GM21423 (cell line): ENCODE results near the gene MOGAT1.
"Not testable (repeated sequence)": the region's sequence is repeated elsewhere in the genome, so short reads cannot be mapped to it uniquely, and the experiment has no call there.

Experiments
- ATAC-seq: cut with Tn5 transposase; IDR thresholded peaks from one replicate; pipeline ENCODE4 v1.9.1; 2021; ENCODE audit warnings: mild to moderate bottlenecking, moderate library complexity; ENCODE audit not compliant: unreplicated experiment

The MOGAT1 gene

DNA sequence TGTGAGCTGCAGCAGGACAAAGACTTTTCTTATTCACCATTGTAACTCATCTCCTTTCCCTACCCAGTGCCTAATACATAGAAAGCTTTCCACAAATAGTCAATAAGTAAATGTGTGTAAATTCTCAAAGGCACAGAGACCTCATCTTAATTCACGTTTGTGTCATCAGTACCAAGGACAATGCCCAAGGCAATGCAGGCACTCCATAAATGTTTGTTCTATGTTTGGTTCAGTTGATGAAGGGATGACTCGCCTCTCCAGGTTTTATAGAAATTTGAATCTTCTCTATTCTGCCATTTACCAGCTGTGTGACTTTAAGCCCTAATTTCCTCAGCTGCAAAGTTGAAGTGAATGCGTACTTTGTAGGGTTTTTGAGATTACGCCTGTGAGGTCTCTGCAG lies 2.1 kb upstream of the MOGAT1 start:
- no peak for ATAC-seq

DNA sequence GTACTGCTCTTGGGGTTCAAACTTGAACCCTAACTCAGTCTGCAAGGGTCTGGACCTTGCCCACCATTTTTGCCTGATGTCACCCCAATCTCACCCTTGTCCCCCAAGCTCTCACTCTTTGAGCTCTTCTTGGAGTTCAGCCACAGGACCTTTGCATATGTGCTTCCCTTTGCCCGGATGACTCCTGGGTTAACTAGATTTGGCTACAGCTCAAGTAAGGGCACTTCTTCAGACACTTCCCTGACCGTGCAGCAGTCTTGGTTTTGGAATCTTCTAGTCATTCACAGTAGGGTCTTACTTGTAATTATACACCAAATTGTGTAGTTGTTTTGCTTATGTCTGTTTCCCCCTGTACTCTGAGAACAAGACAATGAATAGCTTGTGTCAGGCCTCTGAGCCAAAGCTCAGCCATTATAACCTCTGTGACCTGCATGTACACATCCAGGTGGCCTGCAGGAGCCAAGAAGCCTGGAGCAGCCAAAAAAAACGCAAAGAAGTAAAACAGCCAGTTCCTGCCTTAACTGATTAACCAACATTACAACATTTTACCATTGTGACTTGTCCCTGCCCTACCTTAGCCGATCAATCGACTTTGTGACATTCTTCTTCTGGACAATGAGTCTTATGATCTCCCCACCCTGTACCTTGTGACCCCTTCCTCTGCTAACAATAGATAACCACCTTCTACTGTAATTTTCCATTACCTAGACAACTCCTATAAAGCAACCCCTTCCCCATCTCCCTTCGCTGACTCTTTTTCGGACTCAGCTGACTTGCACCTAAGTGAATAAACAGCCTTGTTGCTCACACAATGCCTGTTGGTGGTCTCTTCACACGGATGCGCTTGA lies 1.0 kb upstream of the MOGAT1 start:
- no peak for ATAC-seq

DNA sequence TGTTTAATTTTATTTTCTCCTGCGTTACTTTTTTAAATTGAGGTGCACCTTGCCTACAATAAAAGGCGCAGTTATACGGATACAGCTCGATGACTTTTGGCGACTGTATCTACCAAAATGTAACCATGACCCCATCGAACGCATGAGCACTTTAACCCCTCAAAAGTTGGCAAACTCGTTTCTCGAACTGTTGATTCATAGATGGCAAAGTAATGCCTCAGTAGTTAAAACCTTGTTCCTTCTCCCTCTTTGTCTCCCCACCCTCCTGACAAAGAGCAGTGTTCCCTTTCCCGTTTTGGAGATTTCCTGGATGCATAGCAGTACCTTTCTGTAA lies 577 bp downstream of the MOGAT1 start:
- ATAC-seq: no peak

DNA sequence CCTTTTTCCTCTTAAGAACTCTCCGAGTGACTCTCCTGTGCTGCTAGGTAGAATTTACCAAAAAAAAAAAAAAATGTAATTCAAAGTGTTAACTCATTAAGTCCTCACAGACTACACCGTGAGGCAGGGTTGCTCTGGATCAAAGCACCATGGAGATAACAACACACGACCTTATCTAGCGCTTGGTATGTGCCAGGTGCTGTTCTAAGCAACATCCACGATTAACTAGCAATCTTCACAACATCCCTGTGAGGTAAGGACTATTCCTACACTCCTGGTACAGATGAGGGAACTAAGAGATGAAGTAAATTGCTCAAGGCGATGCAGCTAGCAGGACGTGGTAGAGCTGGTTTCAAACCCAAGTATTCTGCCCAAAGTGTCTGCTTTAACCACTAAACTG lies 1.8 kb downstream of the MOGAT1 start:
- ATAC-seq: no peak

DNA sequence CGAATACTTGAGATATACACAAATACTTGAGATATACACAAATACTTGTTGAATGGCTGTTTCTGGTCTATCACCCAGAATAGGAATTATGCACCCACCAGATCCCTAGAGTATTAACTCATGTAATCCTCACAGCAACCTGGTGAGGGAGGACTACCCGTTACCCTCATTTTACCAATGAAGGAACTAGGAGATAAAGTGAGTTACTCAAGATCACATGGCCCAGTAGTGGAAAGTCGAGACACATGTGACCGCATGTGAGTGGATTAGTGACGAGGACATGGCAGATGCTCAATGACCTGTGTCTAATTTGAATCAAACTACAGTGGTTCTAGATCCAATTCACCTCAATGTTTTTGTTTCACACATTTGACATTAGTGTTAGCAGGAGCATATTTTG lies 2.4 kb downstream of the MOGAT1 start:
- no peak for ATAC-seq

DNA sequence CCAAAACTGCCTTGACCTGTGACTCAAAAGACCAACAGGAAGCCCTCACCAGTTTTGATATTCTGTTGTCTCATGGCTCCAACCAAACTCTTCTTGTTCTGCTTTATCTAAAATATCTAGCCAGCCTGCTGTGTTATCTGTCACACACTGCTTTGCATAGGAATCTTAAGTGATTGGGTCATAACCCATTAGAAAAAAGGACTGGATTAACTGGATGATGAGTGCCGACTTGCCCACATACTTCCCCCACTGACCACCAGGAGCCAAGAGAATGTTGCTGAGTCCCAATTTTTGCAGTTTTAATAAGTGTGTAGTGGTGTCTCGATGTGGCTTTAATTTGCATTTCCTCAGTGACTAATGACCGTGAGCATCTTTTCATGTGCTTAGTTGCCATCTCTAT lies 6.5 kb downstream of the MOGAT1 start:
- ATAC-seq: no peak

DNA sequence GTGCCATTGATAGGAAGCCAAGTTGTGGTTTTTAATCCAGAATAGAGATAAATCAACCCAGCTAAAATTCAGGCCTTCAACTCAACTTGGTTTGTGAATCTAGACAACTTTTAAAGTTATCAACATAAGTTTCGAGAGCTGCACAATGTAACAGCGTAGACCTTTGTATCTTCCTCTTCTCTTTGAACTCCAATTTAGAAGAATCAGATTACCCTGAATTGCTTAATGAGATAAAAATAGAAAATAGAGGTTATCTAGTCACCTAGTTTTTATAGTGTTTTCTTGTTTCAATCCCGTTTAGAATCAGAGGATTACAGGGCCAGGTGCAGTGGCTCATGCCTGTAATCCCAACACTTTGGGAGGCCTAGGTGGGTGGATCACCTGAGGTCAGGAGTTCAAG lies 12.3 kb downstream of the MOGAT1 start:
- no peak for ATAC-seq

DNA sequence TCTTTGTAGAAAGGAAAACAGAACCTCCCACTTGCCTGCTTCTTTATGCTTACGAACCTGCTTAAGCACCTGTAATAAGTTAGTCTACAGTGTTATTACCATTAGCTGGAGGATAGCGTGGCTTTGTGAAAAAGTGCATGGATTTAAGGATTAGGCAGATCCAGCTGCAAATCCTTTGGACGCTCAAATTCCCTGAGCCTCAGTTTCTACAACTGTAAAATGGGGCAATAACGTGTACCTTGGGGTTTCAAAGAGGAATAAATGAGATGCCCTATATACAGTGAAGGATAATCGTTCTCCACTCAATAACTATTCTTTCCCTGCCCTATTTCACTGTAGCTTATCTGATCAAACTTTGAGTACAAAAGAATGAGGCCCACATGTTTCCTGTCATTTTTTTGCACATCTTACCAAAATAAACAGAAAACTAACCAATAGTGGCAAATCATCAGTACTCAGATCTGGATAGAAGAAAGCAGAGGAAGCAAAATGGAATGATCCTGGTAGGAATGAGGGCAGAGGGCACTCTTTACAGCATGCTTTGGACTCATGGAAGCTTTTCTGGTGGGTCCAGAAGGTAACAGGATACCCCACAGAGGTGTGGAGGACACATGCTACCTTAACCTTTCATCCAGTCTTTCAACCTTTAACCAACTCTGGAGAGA lies 14.8 kb downstream of the MOGAT1 start:
- ATAC-seq: no peak

DNA sequence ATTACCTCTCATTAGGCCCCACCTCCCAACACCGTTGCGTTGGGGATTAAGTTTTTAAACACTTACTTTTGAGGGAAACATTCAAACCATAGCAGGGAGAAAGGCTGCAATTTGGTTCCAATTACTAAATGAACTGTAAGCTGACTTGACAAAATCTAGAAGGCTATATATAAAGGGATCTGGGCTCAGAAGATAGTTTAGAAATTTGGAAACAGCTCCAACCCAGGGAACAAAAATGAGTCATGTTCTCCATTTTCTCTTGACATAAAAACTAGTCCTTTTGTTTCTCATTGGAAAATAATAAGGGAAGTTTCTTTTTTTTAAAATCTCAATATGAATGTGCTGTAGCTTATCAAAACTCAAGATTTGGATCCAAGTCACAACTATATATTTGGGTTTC lies 17.5 kb downstream of the MOGAT1 start:
- ATAC-seq: no peak

DNA sequence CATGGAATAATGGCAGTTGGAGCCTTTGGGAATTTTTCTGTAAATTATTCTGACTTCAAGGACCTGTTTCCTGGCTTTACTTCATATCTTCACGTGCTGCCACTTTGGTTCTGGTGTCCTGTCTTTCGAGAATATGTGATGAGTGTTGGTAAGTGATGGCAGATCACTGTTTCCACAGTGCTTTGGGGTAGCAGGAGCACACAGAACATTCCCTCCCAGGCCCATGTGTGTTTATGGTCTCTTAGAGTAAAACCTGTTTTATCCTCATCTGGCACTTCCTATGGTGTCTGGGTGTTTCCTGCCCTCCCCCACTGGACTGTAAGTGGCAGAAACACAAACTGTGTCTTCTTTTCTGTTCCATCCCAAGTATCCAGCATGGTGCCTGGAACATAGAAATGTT lies 17.9 kb downstream of the MOGAT1 start:
- no peak for ATAC-seq

DNA sequence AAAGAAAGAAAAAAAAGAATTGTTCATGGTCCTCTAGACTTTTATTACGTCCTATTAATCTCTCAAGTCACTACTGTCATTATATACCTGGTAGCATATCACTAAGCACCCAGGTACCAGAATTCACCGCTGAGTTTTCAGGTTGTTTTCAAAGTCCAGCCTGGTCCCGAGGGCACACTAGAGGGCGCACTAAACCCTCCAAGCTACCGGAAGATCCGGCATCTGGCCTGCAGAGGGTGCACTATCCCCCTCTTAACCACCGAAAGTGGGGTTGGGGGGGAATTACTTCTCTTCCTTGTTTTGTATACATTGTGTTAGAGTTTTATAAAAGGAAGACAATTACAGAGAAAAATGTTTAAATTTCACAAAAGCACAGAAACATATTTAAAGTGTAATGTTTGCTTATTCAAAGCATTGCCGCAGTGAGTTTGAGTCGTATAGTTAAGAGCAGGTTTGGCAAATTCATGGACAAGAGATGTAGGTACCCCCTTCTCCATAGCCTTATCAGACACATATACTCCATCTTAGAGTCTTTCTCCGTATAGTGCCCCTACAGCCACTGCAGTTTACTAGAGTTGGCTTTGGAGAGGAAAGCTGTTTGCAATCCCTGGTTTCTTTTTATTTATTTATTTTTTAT lies 19.2 kb downstream of the MOGAT1 start:
- ATAC-seq: peak; percentile 98

DNA sequence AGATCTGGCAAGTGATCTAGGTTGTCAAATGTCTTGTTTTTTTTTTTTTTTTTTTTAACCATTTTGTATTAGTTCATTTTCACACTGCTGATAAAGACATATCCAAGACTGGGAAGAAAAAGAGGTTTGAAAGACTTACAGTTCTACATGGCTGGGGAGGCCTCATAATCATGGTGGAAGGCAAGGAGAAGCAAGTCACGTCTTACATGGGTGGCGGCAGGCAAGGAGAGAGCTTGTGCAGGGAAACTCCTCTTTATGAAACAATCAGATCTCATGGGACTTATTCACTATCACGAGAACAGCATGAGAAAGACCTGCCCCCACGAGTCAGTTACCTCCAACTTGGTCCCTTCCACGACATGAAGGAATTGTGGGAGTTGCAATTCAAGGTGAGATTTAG lies 22.0 kb downstream of the MOGAT1 start:
- not testable (repeated sequence) for ATAC-seq

DNA sequence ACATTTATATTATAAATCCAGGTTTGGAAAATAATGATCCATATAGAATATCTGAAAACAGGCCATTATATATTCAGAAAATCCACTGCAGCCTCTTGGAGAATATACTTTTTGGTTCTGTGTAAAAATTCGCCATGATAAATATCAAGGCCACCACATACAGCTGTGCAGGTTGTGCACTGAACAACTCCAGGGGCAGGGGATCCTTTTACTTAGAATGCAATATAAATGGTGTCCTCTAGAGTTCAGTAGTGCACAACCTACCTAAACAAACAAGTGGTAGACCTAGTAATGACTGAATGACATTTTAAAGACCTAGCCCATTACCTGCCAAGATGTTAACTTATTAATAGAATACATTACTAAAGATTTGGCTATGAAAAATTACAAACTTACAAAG lies 22.4 kb downstream of the MOGAT1 start:
- ATAC-seq: no peak

DNA sequence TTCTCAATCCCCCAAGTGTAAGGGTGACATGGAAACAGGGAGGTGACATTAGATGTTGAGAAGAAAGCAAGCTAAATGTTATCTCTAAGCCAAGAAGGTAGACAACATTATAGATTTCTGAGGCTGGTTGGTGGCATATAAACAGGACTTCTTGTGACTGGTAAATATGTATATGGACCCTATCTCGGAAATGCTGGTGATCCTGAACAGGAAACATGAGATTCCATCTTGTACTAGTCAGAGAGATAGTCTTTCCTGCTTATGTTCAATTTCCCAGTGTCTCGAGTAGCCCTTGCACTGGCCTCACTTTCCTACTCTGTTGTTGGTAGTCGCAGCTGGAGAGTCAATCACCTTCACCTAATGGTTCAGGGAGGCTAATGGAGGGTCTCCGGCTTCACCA lies 26.8 kb downstream of the MOGAT1 start:
- no peak for ATAC-seq

DNA sequence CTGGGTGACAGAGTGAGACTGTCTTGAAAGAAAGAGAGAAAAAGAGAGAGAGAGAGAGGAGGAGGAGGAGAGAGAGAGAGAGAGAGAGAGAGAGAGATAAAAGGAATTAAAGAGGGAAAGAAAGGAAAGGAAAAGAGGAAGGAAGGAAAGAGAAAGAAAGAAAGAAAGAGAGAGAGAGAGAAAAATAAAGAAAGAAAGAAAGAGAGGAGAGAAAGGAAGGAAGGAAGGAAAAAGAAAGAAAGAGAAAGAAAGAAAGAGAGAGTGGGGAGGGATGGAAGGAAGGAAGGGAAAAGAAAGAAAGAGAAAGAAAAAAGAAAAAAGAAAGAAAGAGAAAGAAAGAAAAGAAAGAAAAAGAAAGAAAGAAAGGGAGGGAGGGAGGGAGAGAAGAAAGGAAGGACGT lies 29.8 kb downstream of the MOGAT1 start:
- no peak for ATAC-seq

DNA sequence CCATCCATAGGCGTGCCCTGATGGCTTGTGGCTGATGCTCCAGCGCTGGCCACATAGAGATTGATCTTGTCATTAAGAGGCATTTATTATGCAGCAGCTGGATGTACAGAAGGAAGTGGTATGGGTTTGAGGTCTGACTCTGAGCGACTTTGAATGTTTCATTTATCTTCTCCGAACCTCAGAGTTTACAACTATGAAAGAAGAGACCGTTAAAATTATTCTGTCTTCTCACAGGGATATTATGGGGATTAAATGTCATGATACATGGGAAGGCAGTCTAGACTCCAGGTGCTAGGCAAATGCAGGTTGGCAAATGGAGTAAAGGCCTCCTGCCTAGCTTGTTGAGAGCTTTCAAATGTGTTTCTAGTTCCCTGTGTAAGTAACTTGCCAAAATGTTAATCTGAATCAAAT lies 30.3 kb downstream of the MOGAT1 start:
- peak; percentile 66 for ATAC-seq

DNA sequence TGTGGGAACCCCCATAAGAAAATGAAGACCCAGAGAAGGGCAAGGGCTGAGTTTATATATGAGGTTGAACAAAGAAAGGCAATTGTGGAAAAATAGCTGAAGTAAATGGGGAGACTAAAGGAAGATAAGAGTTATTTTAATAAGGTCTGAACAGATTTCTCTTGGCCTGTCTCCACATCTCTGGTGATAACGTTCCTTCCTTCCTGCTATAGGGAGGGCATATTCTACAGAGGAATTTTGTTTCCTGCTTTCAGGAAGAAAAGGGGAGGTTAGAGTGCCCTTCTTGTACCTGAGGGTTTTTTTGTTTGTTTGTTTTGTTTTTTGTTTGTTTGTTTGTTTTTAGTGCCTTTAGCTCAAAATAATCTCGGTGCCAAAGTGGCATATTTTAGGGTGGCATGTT lies 31.6 kb downstream of the MOGAT1 start:
- no peak for ATAC-seq

DNA sequence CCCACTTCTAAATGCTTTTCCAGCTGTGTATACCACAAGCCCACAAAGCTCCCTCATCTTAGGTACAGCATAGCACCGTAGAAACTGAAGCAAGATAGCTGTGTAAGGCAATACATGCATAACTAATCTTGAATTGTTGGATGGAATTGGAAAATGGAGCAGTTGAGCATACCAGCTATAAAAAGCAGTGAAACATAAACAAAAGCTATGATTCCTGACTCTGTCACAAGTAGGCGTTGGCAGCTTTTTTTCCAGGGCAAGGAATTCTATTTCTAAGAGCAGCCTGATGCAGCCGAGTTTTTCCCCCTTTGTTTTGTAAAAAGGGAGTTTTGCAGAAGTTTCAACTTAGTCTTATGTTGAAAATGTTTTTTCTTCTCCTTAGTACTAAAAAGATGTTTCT lies 32.4 kb downstream of the MOGAT1 start:
- ATAC-seq: no peak

DNA sequence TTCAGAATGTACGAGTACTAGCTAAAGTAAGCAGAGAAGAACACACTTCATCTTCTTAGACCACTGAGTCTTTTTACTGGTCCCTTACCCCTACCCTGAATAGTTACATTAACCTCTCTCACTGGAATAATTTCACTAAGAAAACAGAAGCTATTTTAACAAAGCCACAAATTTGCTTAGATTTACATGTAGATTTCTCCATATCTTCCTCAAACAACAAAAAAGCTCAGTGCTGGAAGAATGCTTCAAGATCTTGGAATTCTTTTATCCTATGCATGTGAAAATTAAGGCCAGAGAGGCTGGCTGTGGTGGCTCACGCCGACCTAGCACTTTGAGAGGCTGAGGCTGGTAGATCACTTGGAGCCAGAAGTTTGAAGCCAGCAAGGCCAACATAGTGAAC lies 35.2 kb downstream of the MOGAT1 start:
- no peak for ATAC-seq

DNA sequence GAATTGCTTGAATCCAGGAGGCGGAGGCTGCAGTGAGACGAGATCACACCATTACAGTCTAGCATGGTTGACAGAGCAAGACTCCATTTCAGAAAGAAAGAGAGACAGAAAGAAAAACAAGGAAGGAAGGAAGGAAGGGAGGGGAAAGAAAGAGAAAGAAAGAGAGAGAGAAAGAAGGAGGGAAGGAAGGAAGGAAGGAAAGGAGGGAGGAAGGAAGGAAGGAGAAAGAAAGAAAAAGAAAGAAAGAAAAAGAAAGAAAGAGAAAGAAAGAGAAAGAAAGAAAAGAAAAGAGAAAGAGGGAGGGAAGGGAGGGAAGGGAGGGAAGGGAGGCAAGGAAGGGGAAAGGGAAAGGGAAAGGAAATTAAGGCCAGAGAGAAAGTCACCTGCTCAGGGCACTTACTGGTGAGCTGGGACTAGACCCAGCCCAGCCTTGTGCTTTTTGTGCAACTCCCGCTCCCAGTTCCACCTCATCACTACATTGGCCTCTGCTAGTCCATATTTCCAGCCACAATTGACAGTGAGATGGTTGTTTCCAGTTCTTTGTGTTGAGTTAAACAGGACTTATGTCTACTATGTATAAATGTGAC lies 35.7 kb downstream of the MOGAT1 start:
- ATAC-seq: no peak

DNA sequence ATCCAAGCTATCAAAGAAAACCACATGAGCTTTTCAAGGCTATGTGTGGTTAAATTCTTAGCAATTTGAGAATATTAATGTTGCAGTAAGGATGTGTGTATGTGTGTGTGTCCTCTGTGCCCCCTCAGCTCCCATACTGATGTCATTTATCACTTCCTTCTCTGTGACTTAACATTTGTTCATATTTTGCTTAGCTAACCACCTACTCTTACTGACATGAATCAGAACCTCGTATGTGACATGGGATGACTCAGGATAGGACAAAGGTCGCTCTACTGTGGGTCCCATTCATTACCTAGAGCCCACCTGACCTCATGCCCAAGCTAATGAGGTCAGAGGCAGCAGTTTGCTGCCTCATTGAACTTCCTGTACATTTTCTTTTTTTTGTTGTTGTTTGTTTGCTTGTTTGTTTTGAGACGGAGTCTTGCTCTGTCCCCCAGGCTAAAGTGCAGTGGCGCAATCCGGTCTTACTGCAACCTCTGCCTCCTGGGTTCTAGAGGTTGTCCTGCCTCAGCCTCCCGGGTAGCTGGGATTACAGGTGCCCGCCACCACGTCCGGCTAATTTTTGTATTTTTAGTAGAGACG lies 36.3 kb downstream of the MOGAT1 start:
- ATAC-seq: no peak
